Right atrium auricular region (tissue), 2 donors: ENCODE data around the gene OSBPL5. TPM values are rescaled to one million over a fixed set of nuclear protein-coding genes. Genes with fewer than 3 reads are reported as not detected.

Experiments used
- DNase-seq: peaks from one replicate; pipeline ENCODE4 v3.0.0-alpha.2; 2019; ENCODE audit warnings: low spot score
- H3K27ac ChIP-seq, 2 donors: fragments of 200-600 bp; sonication (generic); 1 replicate in 1 of 2; 2 replicates in 1 of 2; pipeline ENCODE4 v1.5.1; 2016 to 2019
- H3K27me3 ChIP-seq, 2 donors: fragments of 200-600 bp; sonication (generic); one replicate each; pipeline versions ENCODE4 v1.5.1 to v1.6.0; 2017 to 2019
- H3K36me3 ChIP-seq: fragments of 200-600 bp; sonication (generic); one replicate; pipeline ENCODE4 v1.5.1; 2016
- H3K4me1 ChIP-seq, 2 donors: fragments of 200-600 bp; sonication (generic); one replicate each; pipeline versions ENCODE4 v1.5.1 to v1.6.0; 2017 to 2019
- H3K4me3 ChIP-seq, 2 donors: fragments of 200-600 bp; sonication (generic); 1 replicate in 1 of 2; 2 replicates in 1 of 2; pipeline ENCODE4 v1.5.1; 2017 to 2019; ENCODE audit warnings: mild to moderate bottlenecking in 1 of 2, moderate library complexity in 1 of 2
- H3K9me3 ChIP-seq, 2 donors: fragments of 200-600 bp; sonication (generic); one replicate each; pipeline ENCODE4 v1.5.1; 2019
- total RNA-seq, 2 donors: library from RNA; depleted of rRNA; stranded (reverse); fragments of >200 nt; gene quantifications; one replicate each; pipeline ENCODE4 v1.1.0, GENCODE V29; 2016
- TF ChIP-seq, protein P1 (sequence below), 2 donors: fragments of 200-600 bp; sonication (generic); IDR thresholded peaks; one replicate each; pipeline ENCODE4 v1.5.1; 2019; ENCODE audit warnings: antibody characterized with exemption in 2 of 2

OSBPL5 gene
- total RNA-seq, 2 donors from 2014 or later = 11.1 to 17.8 TPM

DNA sequence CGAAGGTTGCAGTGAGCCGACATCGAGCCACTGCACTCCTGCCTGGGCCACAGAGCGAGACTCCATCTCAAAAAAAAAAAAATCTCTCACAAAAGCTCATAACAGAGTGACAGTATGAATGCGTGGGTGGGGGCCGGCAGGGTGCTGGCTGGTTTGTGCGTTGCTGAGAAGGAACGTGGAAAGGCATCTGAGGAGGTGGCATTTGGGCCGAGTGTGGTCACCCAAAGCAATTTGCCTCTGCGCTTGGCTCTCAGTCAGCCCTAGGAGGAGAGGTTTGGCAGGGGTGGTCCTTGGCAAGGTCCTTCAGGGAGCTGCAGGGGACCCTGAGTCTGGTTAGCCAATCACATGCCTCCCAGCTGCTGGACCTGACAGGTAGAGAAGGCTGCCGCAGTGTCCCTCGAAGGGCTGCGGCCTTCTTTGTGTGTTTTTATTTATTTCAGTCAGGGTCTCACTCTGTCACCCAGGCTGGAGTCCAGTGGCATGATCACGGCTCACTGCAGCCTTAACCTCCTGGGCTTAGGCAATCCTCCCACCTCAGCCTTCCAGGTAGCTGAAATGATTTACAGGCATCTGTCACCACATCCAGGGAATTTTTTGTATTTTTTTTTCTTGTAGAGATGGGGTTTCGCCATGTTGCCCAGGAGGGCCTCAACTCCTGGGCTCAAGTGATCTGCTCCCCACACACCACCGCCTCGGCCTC is 23.5 kb upstream of the OSBPL5 start:
- Histone ChIP-seq H3K4me1 (no peaks in the 10 kb centered on the region), H3K4me3 (no peak overlapping the region), H3K27ac (no peak overlapping the region), H3K27me3 (no peaks in the 10 kb centered on the region), H3K36me3 (no peaks in the 10 kb centered on the region), H3K9me3 (no peaks in the 10 kb centered on the region)
- TF ChIP-seq, protein P1, sequence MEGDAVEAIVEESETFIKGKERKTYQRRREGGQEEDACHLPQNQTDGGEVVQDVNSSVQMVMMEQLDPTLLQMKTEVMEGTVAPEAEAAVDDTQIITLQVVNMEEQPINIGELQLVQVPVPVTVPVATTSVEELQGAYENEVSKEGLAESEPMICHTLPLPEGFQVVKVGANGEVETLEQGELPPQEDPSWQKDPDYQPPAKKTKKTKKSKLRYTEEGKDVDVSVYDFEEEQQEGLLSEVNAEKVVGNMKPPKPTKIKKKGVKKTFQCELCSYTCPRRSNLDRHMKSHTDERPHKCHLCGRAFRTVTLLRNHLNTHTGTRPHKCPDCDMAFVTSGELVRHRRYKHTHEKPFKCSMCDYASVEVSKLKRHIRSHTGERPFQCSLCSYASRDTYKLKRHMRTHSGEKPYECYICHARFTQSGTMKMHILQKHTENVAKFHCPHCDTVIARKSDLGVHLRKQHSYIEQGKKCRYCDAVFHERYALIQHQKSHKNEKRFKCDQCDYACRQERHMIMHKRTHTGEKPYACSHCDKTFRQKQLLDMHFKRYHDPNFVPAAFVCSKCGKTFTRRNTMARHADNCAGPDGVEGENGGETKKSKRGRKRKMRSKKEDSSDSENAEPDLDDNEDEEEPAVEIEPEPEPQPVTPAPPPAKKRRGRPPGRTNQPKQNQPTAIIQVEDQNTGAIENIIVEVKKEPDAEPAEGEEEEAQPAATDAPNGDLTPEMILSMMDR (IDR thresholded peaks at IDR 0.05) = no peak
- no peak for DNase-seq

DNA sequence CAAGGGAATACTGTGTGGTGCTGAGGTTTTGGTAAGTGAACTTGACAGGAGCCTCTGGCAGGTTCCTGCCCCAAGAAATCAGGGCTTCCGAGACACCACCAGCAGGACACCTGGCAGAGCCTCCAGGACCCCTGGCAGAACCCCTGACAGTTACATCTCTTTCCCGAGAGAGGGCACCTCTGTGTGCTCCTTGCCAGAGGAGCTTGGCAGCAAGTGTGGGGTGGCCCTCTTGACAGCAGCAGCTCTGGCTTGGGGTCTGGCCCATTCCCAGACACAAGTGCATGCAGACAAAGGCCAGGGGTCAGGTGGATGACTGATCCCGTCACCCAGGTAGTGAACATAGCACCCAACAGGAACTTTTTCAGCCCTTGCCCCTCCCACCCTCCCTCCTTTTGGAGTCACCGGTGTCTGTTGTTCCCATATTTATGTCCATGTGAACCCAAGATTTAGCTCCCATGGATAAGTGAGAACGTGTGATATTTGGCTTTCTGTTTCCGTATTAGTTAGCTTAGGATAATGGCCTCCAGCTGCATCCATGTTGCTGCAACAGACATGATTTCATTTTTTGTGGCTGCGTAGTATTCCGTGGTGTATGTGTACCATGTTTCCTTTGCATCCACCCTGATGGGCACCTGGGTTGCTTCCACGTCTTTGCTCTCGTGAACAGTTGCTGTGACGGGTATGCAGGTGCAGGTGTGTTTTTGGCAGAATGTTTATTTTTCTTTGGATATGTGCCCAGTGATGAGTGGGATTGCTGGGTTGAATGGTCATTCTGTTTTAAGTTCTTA is 21.2 kb upstream of the OSBPL5 start:
- no peaks in the 10 kb centered on the region for H3K27me3 ChIP-seq
- no peak overlapping the region for H3K27ac ChIP-seq
- H3K4me3 ChIP-seq = no peak overlapping the region
- TF ChIP-seq, protein P1 (IDR thresholded peaks at IDR 0.05) = no peak
- DNase-seq = no peak
- no peaks in the 10 kb centered on the region for H3K9me3 ChIP-seq
- H3K36me3 ChIP-seq = no peaks in the 10 kb centered on the region
- H3K4me1 ChIP-seq = no peaks in the 10 kb centered on the region

DNA sequence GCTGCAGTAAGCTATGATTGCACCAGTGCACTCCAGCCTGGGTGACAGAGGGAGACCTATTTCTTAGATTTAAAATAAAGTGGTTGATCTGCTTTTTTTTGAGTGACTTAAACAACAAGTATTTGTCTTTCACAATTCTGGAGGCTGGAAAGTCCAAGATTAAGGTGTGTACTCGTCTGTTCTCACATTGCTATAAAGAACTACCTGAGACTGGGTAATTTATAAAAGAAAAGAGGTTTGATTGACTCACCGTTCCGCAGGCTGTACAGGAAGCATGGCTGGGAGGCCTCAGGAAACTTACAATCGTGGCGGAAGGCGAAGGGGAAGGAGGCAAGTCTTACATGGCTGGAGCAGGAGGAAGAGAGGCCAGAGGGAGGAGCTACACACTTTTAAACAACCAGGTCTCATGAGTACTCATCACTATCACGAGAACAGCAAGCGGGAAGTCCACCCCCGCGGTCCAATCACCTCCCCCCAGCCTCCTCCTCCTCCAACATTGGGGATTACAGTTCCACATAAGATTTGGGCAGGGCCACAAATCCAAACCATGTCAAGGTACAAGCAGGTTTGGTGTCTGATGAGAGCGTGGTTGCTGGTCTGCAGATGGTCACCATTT is 19.7 kb upstream of the OSBPL5 start:
- H3K27me3 ChIP-seq = no peaks in the 10 kb centered on the region
- H3K4me3 ChIP-seq = no peak overlapping the region
- no peak for DNase-seq
- no peaks in the 10 kb centered on the region for H3K4me1 ChIP-seq
- H3K36me3 ChIP-seq = no peaks in the 10 kb centered on the region
- TF ChIP-seq, protein P1 (IDR thresholded peaks at IDR 0.05) = no peak
- H3K9me3 ChIP-seq = no peaks in the 10 kb centered on the region
- H3K27ac ChIP-seq = no peak overlapping the region

DNA sequence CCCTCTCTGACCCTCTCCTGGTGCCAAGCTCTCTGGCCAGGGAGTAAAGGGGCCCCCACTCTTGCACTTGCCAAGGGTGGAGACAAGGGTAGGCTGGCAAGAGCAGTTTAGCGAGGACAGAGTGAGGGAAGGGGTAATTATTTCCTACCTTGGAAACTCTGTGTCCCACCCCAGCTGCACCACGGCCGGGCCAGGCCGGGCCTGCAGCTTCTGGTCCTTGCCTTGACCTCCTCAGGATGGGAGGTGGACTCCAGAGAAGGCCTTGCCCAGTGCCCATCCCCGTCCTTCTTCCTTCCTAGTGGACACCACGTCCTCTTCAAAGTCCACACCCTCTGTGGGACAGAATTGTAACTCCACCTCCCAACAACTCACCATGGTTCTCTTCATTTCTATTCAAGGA is 18.4 kb upstream of the OSBPL5 start:
- TF ChIP-seq, protein P1 (IDR thresholded peaks at IDR 0.05) = no peak
- H3K4me3 ChIP-seq = no peak overlapping the region
- H3K9me3 ChIP-seq = no peaks in the 10 kb centered on the region
- no peak overlapping the region for H3K27ac ChIP-seq
- DNase-seq = no peak
- no peaks in the 10 kb centered on the region for H3K27me3 ChIP-seq
- no peaks in the 10 kb centered on the region for H3K36me3 ChIP-seq
- no peaks in the 10 kb centered on the region for H3K4me1 ChIP-seq

DNA sequence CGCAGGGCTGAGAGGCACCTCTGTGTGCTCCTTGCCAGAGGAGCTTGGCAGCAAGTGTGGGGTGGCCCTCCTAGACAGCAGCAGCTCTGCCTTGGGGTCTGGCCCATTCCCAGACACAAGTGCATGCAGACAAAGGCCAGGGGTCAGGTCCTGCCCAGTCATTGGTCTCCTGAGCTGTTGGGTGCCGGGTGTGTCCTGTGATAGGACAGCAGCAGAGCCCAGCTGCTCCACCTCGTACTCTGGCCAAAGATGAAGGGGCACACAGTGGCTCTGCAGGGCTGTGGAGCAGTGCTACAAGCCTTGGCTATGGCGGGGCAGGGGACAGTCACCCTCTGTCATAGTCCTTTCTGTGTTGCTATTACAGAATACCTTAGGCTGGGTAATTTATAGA is 17.3 kb upstream of the OSBPL5 start:
- H3K4me3 ChIP-seq = no peak overlapping the region
- no peak overlapping the region for H3K27ac ChIP-seq
- H3K4me1 ChIP-seq = no peaks in the 10 kb centered on the region
- no peaks in the 10 kb centered on the region for H3K27me3 ChIP-seq
- TF ChIP-seq, protein P1 (IDR thresholded peaks at IDR 0.05) = no peak
- no peaks in the 10 kb centered on the region for H3K36me3 ChIP-seq
- no peaks in the 10 kb centered on the region for H3K9me3 ChIP-seq
- DNase-seq = no peak
